ENCODE data around the gene PKIG. TPM values are rescaled to one million over a fixed set of nuclear protein-coding genes. Genes with fewer than 3 reads are reported as not detected.
A peak's percentile ranks its signal among the peaks of the same experiment; 100 is the strongest.

Gene PKIG
- total RNA-seq, 1 donor from 2014 or later: 8.4 TPM

DNA sequence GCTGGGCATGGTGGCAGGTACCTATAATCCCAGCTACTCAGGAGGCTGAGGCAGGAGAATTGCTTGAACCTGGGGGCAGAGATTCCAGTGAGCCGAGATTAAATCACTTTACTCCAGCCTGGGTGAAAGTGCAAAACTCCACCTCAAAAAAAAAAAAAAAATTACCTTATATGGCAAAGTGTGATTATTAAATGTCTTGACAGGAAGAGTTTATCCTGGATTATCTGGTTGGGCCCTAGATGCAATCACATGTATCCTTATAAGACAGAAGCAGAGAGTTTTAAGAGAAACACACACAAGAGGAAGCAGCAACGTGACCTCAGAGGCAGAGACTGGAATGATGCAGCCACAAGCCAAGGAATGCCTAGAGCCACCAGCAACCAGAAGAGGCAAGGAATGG is 58.1 kb downstream of the PKIG start:
- DNase-seq (ENCODE audit: low read depth) (no peak), FAIRE-seq (no peak)
- Histone ChIP-seq H3K36me3 (ENCODE audit: control insufficient read depth, insufficient read depth, low read length) (no peaks in the 10 kb centered on the region), H3K27me3 (ENCODE audit: control insufficient read depth, insufficient read depth, low read length) (no peaks in the 10 kb centered on the region), H3K4me3 (ENCODE audit: low read depth, low read length) (no peak overlapping the region)
- TF ChIP-seq CTCF (IDR thresholded peaks at IDR 0.05; ENCODE audit: insufficient read depth, low read length, severe bottlenecking): no peak

DNA sequence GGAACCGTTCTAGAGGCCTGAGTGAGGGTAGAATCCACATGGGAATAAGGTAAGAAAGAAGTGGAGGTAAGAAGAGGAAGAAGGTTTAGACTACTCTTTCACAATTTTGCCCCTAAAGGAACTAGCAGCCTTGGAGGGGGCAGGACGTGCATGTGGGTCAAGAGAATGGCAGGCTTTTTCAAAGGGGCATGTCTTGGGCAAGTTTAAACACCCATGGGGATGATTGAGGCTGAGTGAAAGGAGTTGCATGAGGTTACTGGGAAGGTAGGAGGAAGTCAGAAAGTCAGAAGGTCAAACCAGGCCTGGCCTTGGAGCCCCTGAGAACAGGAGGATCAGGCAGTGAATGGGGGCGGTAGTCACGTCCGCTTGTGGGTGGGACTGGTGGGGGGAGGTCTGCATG is 58.9 kb downstream of the PKIG start:
- Histone ChIP-seq H3K36me3 (ENCODE audit: control insufficient read depth, insufficient read depth, low read length) (no peaks in the 10 kb centered on the region), H3K27me3 (ENCODE audit: control insufficient read depth, insufficient read depth, low read length) (no peaks in the 10 kb centered on the region), H3K4me3 (ENCODE audit: low read depth, low read length) (no peak overlapping the region)
- TF ChIP-seq CTCF (IDR thresholded peaks at IDR 0.05; ENCODE audit: insufficient read depth, low read length, severe bottlenecking): no peak
- DNase-seq (ENCODE audit: low read depth) (peak; percentile 72), FAIRE-seq (no peak)

- no peak overlapping the region for H3K4me3 ChIP-seq (ENCODE audit: low read depth, low read length)
- TF ChIP-seq CTCF (IDR thresholded peaks at IDR 0.05; ENCODE audit: insufficient read depth, low read length, severe bottlenecking): peak; percentile 20
- DNase-seq (ENCODE audit: low read depth): peak; percentile 81
Observed at GRCh38 chr20:44642203-44643153, 60.1 kb downstream of the PKIG start.

DNA sequence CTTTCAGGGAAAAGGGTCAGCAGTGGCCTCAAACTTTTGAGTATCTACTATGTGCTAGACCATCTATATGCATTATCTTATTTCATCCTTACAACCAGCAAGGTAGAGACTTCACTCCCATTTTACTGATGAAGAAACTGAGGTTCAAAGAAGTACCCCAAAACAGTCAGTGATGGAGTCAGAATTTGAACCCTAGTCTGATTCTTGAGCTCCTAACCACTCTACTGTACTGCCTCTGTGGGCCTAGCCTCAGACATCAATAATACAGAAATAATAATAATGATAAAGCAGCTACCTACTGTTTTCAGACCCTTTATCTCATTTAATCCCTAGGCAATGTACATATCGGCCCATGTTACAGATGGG is 60.8 kb downstream of the PKIG start:
- DNase-seq (ENCODE audit: low read depth) (no peak), FAIRE-seq (no peak)
- TF ChIP-seq CTCF (IDR thresholded peaks at IDR 0.05; ENCODE audit: insufficient read depth, low read length, severe bottlenecking): no peak
- Histone ChIP-seq H3K27me3 (ENCODE audit: control insufficient read depth, insufficient read depth, low read length) (no peaks in the 10 kb centered on the region), H3K36me3 (ENCODE audit: control insufficient read depth, insufficient read depth, low read length) (no peaks in the 10 kb centered on the region), H3K4me3 (ENCODE audit: low read depth, low read length) (no peak overlapping the region)

More at GRCh38 chr20:44642203-44643153, 60.1 kb downstream of the PKIG start:
- FAIRE-seq: no peak
- Histone ChIP-seq H3K36me3 (ENCODE audit: control insufficient read depth, insufficient read depth, low read length) (no peaks in the 10 kb centered on the region), H3K27me3 (ENCODE audit: control insufficient read depth, insufficient read depth, low read length) (no peaks in the 10 kb centered on the region)

- FAIRE-seq (no peak), DNase-seq (ENCODE audit: low read depth) (peak; percentile 95)
- Histone ChIP-seq H3K27me3 (ENCODE audit: control insufficient read depth, insufficient read depth, low read length) (no peaks in the 10 kb centered on the region), H3K36me3 (ENCODE audit: control insufficient read depth, insufficient read depth, low read length) (no peaks in the 10 kb centered on the region), H3K4me3 (ENCODE audit: low read depth, low read length) (no peak overlapping the region)
- TF ChIP-seq CTCF (IDR thresholded peaks at IDR 0.05; ENCODE audit: insufficient read depth, low read length, severe bottlenecking): no peak
Observed at GRCh38 chr20:44643596-44644229, 61.3 kb downstream of the PKIG start.

All from bronchial epithelial cell (primary cell).